K562 (cell line): ENCODE data around the gene ROR2. TPM values are rescaled to one million over a fixed set of nuclear protein-coding genes. Genes with fewer than 3 reads are reported as not detected.

ENCODE experiments used
- ATAC-seq: fragments of 200-7000 bp; cut with Tn5 transposase; 3 replicates; pipeline ENCODE4 v1.9.1; 2020; ENCODE audit warnings: moderate library complexity
- BruUV-seq: library from RNA; stranded (reverse); fragments of 400-500 nt; replicated peaks from 2 replicates; lab custom pipeline; 2021; lab: Mats Ljungman, UMichigan
- CTCF ChIA-PET: fragments of 300-600 bp; formaldehyde crosslinking; extraction: SDS; loops from one replicate; lab custom pipeline; 2021; ENCODE audit warnings: low intra/inter-chr PET ratio; lab: Yijun Ruan, JAX
- POLR2A ChIA-PET: fragments of 300-600, 350-650 bp; sonication (Branson Sonifier 250); formaldehyde crosslinking; extraction: SDS; loops from one replicate; lab custom pipeline; 2021; ENCODE audit warnings: antibody characterized with exemption, inconsistent platforms; lab: Yijun Ruan, JAX
- DNase-seq, 4 experiments: peaks; one replicate each; pipeline versions ENCODE4 v3.0.0 to v3.0.0-alpha.2; 2011 to 2018; ENCODE audit warnings: low spot score in 3 of 4, mixed read lengths in 3 of 4; ENCODE audit errors: extremely low read depth in 1 of 4
- FAIRE-seq: peaks from 2 replicates; lab custom pipeline; 2011; peaks lifted over from hg19 to GRCh38; lab: Jason Lieb, UNC
- H2AFZ ChIP-seq: 2 replicates; pipeline ENCODE4 v1.6.0; 2011; ENCODE audit warnings: low read depth, low read length, control low read depth, inconsistent platforms
- H3K27ac ChIP-seq: fragments of 200-600 bp; 3 replicates; pipeline ENCODE4 v1.8.0; 2011; ENCODE audit warnings: low read depth, mild to moderate bottlenecking, control low read depth, inconsistent platforms, low read length, moderate library complexity, mixed read lengths; ENCODE audit errors: extremely low read depth
- H3K27me3 ChIP-seq, 2 experiments: fragments of 300-600 bp in 1 of 2; 2 replicates in 1 of 2; 3 replicates in 1 of 2; pipeline versions ENCODE4 v1.6.0 to v1.8.0; 2011; ENCODE audit warnings: inconsistent platforms in 2 of 2, low read length in 2 of 2, mild to moderate bottlenecking in 1 of 2, mixed read lengths in 1 of 2, moderate library complexity in 1 of 2; ENCODE audit not compliant: control insufficient read depth in 2 of 2, insufficient read depth in 2 of 2
- H3K36me3 ChIP-seq: fragments of 300-600 bp; 3 replicates; pipeline ENCODE4 v1.8.0; 2011; ENCODE audit warnings: mild to moderate bottlenecking, low read length, inconsistent platforms; ENCODE audit not compliant: control insufficient read depth, insufficient read depth
- H3K4me1 ChIP-seq, 2 experiments: fragments of 200-600 bp in 1 of 2; replicated peaks in 1 of 2; 2 replicates in 1 of 2; 3 replicates in 1 of 2; pipeline versions ENCODE4 v1.5.1 to v1.8.0; 2011; ENCODE audit warnings: inconsistent platforms in 2 of 2, low read length in 2 of 2, mild to moderate bottlenecking in 1 of 2, mixed read lengths in 1 of 2, moderate library complexity in 1 of 2; ENCODE audit not compliant: control insufficient read depth in 2 of 2, insufficient read depth in 2 of 2
- H3K4me2 ChIP-seq: 2 replicates; pipeline ENCODE4 v1.6.1; 2011; ENCODE audit warnings: low read length, control low read depth, inconsistent platforms, mixed read lengths; ENCODE audit not compliant: insufficient read depth
- H3K4me3 ChIP-seq: fragments of 200-600 bp; sonication (generic), shearing (Covaris generic); 2 replicates; pipeline ENCODE4 v1.5.1; 2016; ENCODE audit warnings: control low read depth, inconsistent platforms
- H3K79me2 ChIP-seq: fragments of 200-600 bp; 3 replicates; pipeline ENCODE4 v1.8.0; 2011; ENCODE audit warnings: low read length, inconsistent platforms; ENCODE audit not compliant: control insufficient read depth, insufficient read depth
- H3K9ac ChIP-seq, 2 experiments: 2 replicates each; pipeline versions ENCODE4 v1.6.0 to v1.6.1; 2011; ENCODE audit warnings: low read depth in 2 of 2, low read length in 2 of 2, control low read depth in 1 of 2, inconsistent platforms in 1 of 2, mild to moderate bottlenecking in 1 of 2, mixed read lengths in 1 of 2; ENCODE audit not compliant: insufficient read depth in 1 of 2
- H3K9me1 ChIP-seq: one replicate; pipeline ENCODE4 v1.6.0; 2011; ENCODE audit warnings: inconsistent platforms, mild to moderate bottlenecking, low read length, moderate library complexity; ENCODE audit not compliant: control insufficient read depth, insufficient read depth
- H3K9me3 ChIP-seq: replicated peaks from 2 replicates; pipeline ENCODE4 v1.5.1; 2011; ENCODE audit warnings: low read depth, low read length, inconsistent platforms; ENCODE audit not compliant: control insufficient read depth, insufficient read depth
- H4K20me1 ChIP-seq: replicated peaks from 2 replicates; pipeline ENCODE4 v1.6.1; 2011; ENCODE audit warnings: low read length, inconsistent platforms, mixed read lengths; ENCODE audit not compliant: control insufficient read depth, insufficient read depth
- C11orf30 ChIP-seq: fragments of 450-650 bp; IDR thresholded peaks from 2 replicates; pipeline ENCODE4 v1.6.1; 2016; ENCODE audit warnings: low read depth, mild to moderate bottlenecking
- CREM ChIP-seq: IDR thresholded peaks from 2 replicates; pipeline ENCODE4 v1.6.1; 2014; ENCODE audit warnings: antibody characterized with exemption, low read depth
- FOXA3 ChIP-seq, 2 experiments: fragments of 450-650 bp in 1 of 2; sonication (generic) in 1 of 2; formaldehyde crosslinking; IDR thresholded peaks in 1 of 2; conservative IDR thresholded peaks in 1 of 2; 2 replicates each; pipeline versions ENCODE4 v1.4.0 to v1.8.0; 2020 to 2022; ENCODE audit warnings: mild to moderate bottlenecking in 2 of 2, missing genetic modification reagents in 1 of 2
- KDM4B ChIP-seq, 2 experiments: fragments of 450-650 bp in 1 of 2; sonication (generic) in 1 of 2; IDR thresholded peaks; 2 replicates each; pipeline ENCODE4 v1.6.1; 2016 to 2017; ENCODE audit warnings: borderline replicate concordance in 2 of 2, antibody characterized with exemption in 1 of 2, low read depth in 1 of 2, mild to moderate bottlenecking in 1 of 2
- MITF ChIP-seq: IDR thresholded peaks from 2 replicates; pipeline ENCODE4 v1.6.1; 2014; ENCODE audit warnings: antibody characterized with exemption
- MTF1 ChIP-seq: fragments of 250-450 bp; sonication (Bioruptor Pico); IDR thresholded peaks from 2 replicates; pipeline ENCODE4 v1.9.0; 2021; ENCODE audit warnings: moderate library complexity, mild to moderate bottlenecking, inconsistent platforms, borderline replicate concordance
- NEUROD1 ChIP-seq: fragments of 150-350 bp; IDR thresholded peaks from 2 replicates; pipeline ENCODE4 v1.6.1; 2014; ENCODE audit warnings: borderline replicate concordance, low read length, low read depth; ENCODE audit not compliant: partially characterized antibody
- NRF1 ChIP-seq, 2 experiments: fragments of 450-650 bp; IDR thresholded peaks in 1 of 2; conservative IDR thresholded peaks in 1 of 2; 2 replicates each; pipeline ENCODE4 v1.6.1; 2014; ENCODE audit warnings: mild to moderate bottlenecking in 2 of 2
- POLR2H ChIP-seq: IDR thresholded peaks from 2 replicates; pipeline ENCODE4 v1.6.1; 2016; ENCODE audit warnings: missing genetic modification characterization, low read depth, mild to moderate bottlenecking, control low read depth, missing compliant biosample characterization, moderate library complexity
- SMAD1 ChIP-seq: fragments of 150-350 bp; IDR thresholded peaks from 2 replicates; pipeline ENCODE4 v1.6.1; 2014; ENCODE audit warnings: low read length, low read depth; ENCODE audit not compliant: partially characterized antibody
- SOX6 ChIP-seq: fragments of 450-650 bp; IDR thresholded peaks from 2 replicates; pipeline ENCODE4 v1.6.1; 2014; ENCODE audit warnings: mild to moderate bottlenecking
- SRSF1 ChIP-seq: fragments of 200-400 bp; formaldehyde crosslinking; IDR thresholded peaks from 2 replicates; pipeline ENCODE4 v1.6.1; 2017; ENCODE audit warnings: mild to moderate bottlenecking, low read depth, low read length, moderate library complexity
- TARDBP ChIP-seq: fragments of 450-650 bp; IDR thresholded peaks from 2 replicates; pipeline ENCODE4 v1.6.1; 2016
- TCF7 ChIP-seq: sonication (generic); IDR thresholded peaks from 2 replicates; pipeline ENCODE4 v1.6.1; 2016; ENCODE audit warnings: antibody characterized with exemption, borderline replicate concordance
- XRCC4 ChIP-seq: IDR thresholded peaks from one replicate; pipeline ENCODE4 v1.6.1; 2011; ENCODE audit not compliant: insufficient read depth, insufficient read length; ENCODE audit errors: extremely low read depth
- ZKSCAN3 ChIP-seq: fragments of 250-450 bp; sonication (Bioruptor Pico); IDR thresholded peaks from 2 replicates; pipeline ENCODE4 v1.4.0; 2020
- ZNF324 ChIP-seq: fragments of 250-450 bp; sonication (Bioruptor Pico); IDR thresholded peaks from 2 replicates; pipeline ENCODE4 v1.4.0; 2020; ENCODE audit warnings: mild to moderate bottlenecking
- ZNF444 ChIP-seq: fragments of 250-450 bp; sonication (Bioruptor Pico); IDR thresholded peaks from 2 replicates; pipeline ENCODE4 v1.4.0; 2020; ENCODE audit warnings: mild to moderate bottlenecking, moderate library complexity
- ZNF75A ChIP-seq: fragments of 450-650 bp; formaldehyde crosslinking; IDR thresholded peaks from 2 replicates; pipeline ENCODE4 v1.4.0; 2020; ENCODE audit warnings: mild to moderate bottlenecking
- WGBS: fragments of 100-300 bp; shearing (Covaris generic); methylation state at CpG from one replicate; pipeline ENCODE4 v1.1.6; 2016; ENCODE audit warnings: low coverage, mixed read lengths; ENCODE audit not compliant: insufficient coverage; ENCODE audit errors: missing lambda C conversion rate; 5-methylcytosine and 5-hydroxymethylcytosine counted together
- in situ Hi-C: fragments of 300-500 bp; cut with MboI; formaldehyde crosslinking; loops from 4 replicates; pipeline ENCODE4 v1.15.0; 2018; ENCODE audit warnings: inconsistent platforms, mixed read lengths
- intact Hi-C: fragments of 100-400 bp; cut with micrococcal nuclease; formaldehyde crosslinking; loops from 2 replicates; pipeline ENCODE4 v1.14.2; 2022
- polyA plus RNA-seq, 8 experiments: library from polyadenylated mRNA; depleted of rRNA in 4 of 8; stranded (reverse) in 5 of 8; unstranded in 3 of 8; fragments of >200 nt; fragmentation: Nextera tagmentation in 2 of 8; fragmentation: Illumina TruSeq in 1 of 8; extraction: Ambion mirVana in 2 of 8; extraction: Trizol in 1 of 8; gene quantifications; 2 replicates each; pipeline versions ENCODE4 v1.2.1 to v1.2.3, GENCODE V29; 2011 to 2014; ENCODE audit warnings: inconsistent platforms in 1 of 8, missing spikeins in 1 of 8
- total RNA-seq, 7 experiments: library from RNA; depleted of rRNA in 6 of 7; stranded (reverse); fragments of >200 nt in 6 of 7; fragmentation: Illumina TruSeq in 2 of 7; extraction: Trizol in 2 of 7; gene quantifications; 2 replicates each; pipeline versions ENCODE4 v1.2.1 to v1.2.3, GENCODE V29; 2011 to 2021; ENCODE audit warnings: low replicate concordance in 1 of 7
- TF ChIP-seq, protein P1 (sequence below): fragments of 450-650 bp; IDR thresholded peaks from 2 replicates; pipeline ENCODE4 v1.6.1; 2014; ENCODE audit warnings: low read depth, mild to moderate bottlenecking, moderate library complexity, borderline replicate concordance

ROR2 gene
- total and polyA plus RNA-seq, 9 of the 15 experiments (the other 6 are each of a cell fraction or from before 2014, with no cell fraction given), result 5.6 to 33.8 (median 15.3) TPM

DNA sequence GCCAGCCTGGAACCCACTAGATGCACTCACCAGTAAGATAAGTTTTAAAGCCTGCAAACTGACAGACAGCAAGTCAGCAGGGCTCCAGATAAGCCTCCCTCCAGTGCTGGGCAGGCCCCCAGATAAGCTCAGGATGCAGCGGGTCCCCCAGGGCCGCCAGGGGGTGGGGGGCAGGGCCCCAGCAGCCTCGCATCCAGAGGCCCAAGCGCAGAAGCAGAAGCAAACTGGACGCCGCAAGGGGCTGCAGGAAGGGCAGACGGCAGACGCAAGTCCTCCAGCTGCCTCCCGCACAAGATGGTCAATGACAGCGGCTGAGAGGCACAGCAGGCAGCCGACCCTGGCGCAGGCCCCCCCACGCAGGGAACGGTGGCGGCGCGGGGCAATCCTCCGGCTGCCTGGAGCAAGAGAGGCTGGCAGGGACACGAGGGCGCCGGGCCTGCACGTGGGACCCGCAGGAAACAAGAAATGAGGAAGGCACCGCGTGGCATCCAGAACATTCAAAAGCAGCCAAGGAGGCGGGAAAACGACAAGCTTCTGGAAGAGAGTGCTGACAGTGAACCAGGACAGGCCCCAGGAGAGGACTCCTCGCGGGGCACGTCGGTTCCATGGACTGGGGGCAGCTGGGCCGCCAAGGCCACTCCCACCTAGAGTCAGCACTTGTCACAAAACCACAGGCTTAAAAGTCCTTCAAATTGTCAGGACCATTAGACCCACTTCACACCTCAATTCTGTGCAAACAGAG is 49.8 kb downstream of the ROR2 start:
- Histone ChIP-seq H3K79me2 (peaks cover 96% of the 10 kb centered on the region), H3K9me1 (no peaks in the 10 kb centered on the region), H3K4me1 (peaks cover 79 to 90% of the 10 kb centered on the region in 2 experiments), H2AFZ (peak overlapping the region; percentile 15; the same call in 1 of the 2 replicates), H3K27ac (peak overlapping the region; percentile 88), H3K27me3 (no peaks in the 10 kb centered on the region), H3K9ac (peak overlapping the region; percentile 71 to 87), H3K36me3 (peaks cover 14% of the 10 kb centered on the region; the same call in 2 of the 3 replicates), H3K9me3 (no peaks in the 10 kb centered on the region), H4K20me1 (no peaks in the 10 kb centered on the region), H3K4me3 (no peak overlapping the region; the same call in 1 of the 2 replicates), H3K4me2 (peak overlapping the region; percentile 85)
- POLR2A ChIA-PET, result interaction anchor here (0.6 to 1.7 kb wide), 7 partner anchors 9 to 1619 kb away, joined by 3 to 6 read pairs (median 3); no protein-coding TSS in a partner anchor
- in situ Hi-C loops (no loop called here), intact Hi-C loops (loop anchor here (2.0 to 10.0 kb wide), 2 partner anchors 45 to 125 kb away; no protein-coding TSS in a partner anchor)
- CTCF ChIA-PET, result no interaction called here
- ATAC-seq, result peak; percentile 79
- WGBS, result 2% methylated on average over 27 of the region's 32 CpGs
- peak; percentile 78 to 92 (median 86) for DNase-seq
- peak; percentile 85 for FAIRE-seq
- BruUV-seq, result TSS peak; percentile 60
- no peak for TF ChIP-seq ZNF444
- TF ChIP-seq CREM, result no peak
- TF ChIP-seq, protein P1, sequence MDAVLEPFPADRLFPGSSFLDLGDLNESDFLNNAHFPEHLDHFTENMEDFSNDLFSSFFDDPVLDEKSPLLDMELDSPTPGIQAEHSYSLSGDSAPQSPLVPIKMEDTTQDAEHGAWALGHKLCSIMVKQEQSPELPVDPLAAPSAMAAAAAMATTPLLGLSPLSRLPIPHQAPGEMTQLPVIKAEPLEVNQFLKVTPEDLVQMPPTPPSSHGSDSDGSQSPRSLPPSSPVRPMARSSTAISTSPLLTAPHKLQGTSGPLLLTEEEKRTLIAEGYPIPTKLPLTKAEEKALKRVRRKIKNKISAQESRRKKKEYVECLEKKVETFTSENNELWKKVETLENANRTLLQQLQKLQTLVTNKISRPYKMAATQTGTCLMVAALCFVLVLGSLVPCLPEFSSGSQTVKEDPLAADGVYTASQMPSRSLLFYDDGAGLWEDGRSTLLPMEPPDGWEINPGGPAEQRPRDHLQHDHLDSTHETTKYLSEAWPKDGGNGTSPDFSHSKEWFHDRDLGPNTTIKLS, result peak; percentile 86; the same call in 1 of the 2 replicates
- peak; percentile 75 for TF ChIP-seq NEUROD1
- peak; percentile 76 for TF ChIP-seq SOX6
- peak in 1 of 2 experiments; percentile 72; a peak in 1 of 4 replicates for TF ChIP-seq KDM4B (IDR thresholded peaks at IDR 0.05; ENCODE audit: borderline replicate concordance in 2 of 2, low read depth in 1 of 2)
- peak; percentile 77 to 81 for TF ChIP-seq NRF1 (conservative IDR thresholded peaks at IDR 0.05 in 1 of 2, IDR thresholded peaks at IDR 0.05 in 1 of 2)
- no peak for TF ChIP-seq POLR2H (tag)
- 0 out of 2 replicates have a peak, but pooled peaks have one; percentile 51 for TF ChIP-seq ZNF324
- no peak for TF ChIP-seq XRCC4
- no peak for TF ChIP-seq SMAD1
- no peak for TF ChIP-seq SRSF1
- TF ChIP-seq FOXA3 (CRISPR knock-in tag; conservative IDR thresholded peaks at IDR 0.05 in 1 of 2, IDR thresholded peaks at IDR 0.05 in 1 of 2), result peak in 1 of 2 experiments; percentile 80; a peak in 1 of 4 replicates
- TF ChIP-seq TARDBP, result no peak
- TF ChIP-seq ZNF75A, result 0 out of 2 replicates have a peak, but pooled peaks have one; percentile 23
- TF ChIP-seq MTF1 (CRISPR knock-in tag), result no peak
- no peak for TF ChIP-seq ZKSCAN3 (CRISPR knock-in tag)
- 0 out of 2 replicates have a peak, but pooled peaks have one; percentile 18 for TF ChIP-seq MITF
- TF ChIP-seq TCF7, result no peak
- TF ChIP-seq C11orf30, result no peak
